WTC11 (cell line): ENCODE measurements around the gene MOGAT2. TPM values are rescaled to one million over a fixed set of nuclear protein-coding genes. Genes with fewer than 3 reads are reported as not detected.

Experiments used
- ATAC-seq: fragments of 200-7000 bp; cut with Tn5 transposase; 2 replicates; pipeline ENCODE4 v1.10.0; 2021; ENCODE audit warnings: mild to moderate bottlenecking, moderate library complexity
- CTCF ChIA-PET: fragments of 300-600 bp; sonication (Branson Sonifier 250); formaldehyde crosslinking; loops from one replicate; lab custom pipeline; 2021; ENCODE audit warnings: antibody characterized with exemption; lab: Charles Lee
- POLR2A ChIA-PET: fragments of 350-600 bp; sonication (Branson Sonifier 250); formaldehyde crosslinking; loops from one replicate; lab custom pipeline; 2021; ENCODE audit warnings: antibody characterized with exemption; lab: Charles Lee
- DNase-seq: peaks from one replicate; pipeline ENCODE4 v3.0.0; 2021; ENCODE audit warnings: low spot score
- H3K27ac Mint-ChIP-seq: 2 replicates; pipeline ENCODE4 v1.8.0; 2021; ENCODE audit warnings: mixed read lengths
- H3K27me3 Mint-ChIP-seq: 2 replicates; pipeline ENCODE4 v1.8.0; 2021; ENCODE audit warnings: low read depth, mild to moderate bottlenecking, moderate library complexity, mixed read lengths
- H3K36me3 Mint-ChIP-seq: 2 replicates; pipeline ENCODE4 v1.8.0; 2021; ENCODE audit warnings: mixed read lengths
- H3K4me1 Mint-ChIP-seq: 2 replicates; pipeline ENCODE4 v1.8.0; 2022; ENCODE audit warnings: mixed read lengths
- H3K4me3 Mint-ChIP-seq: 2 replicates; pipeline ENCODE4 v1.8.0; 2021; ENCODE audit warnings: mild to moderate bottlenecking, moderate library complexity, mixed read lengths
- H3K9me3 Mint-ChIP-seq: 2 replicates; pipeline ENCODE4 v1.8.0; 2021; ENCODE audit warnings: mixed read lengths
- AFF4 ChIP-seq: sonication (generic); formaldehyde crosslinking; IDR thresholded peaks from 2 replicates; pipeline ENCODE4 v1.8.1; 2023; ENCODE audit warnings: mild to moderate bottlenecking, missing genetic modification reagents, borderline replicate concordance
- CBFB ChIP-seq: sonication (generic); formaldehyde crosslinking; IDR thresholded peaks from 2 replicates; pipeline ENCODE4 v1.8.1; 2022; ENCODE audit warnings: mild to moderate bottlenecking, low read depth, missing genetic modification reagents
- CDX4 ChIP-seq: fragments of 250-450 bp; sonication (Bioruptor Pico); IDR thresholded peaks from 2 replicates; pipeline ENCODE4 v1.9.0; 2021; ENCODE audit warnings: moderate library complexity, mild to moderate bottlenecking, inconsistent platforms, borderline replicate concordance
- CREB1 ChIP-seq: sonication (generic); formaldehyde crosslinking; IDR thresholded peaks from 2 replicates; pipeline ENCODE4 v1.8.0; 2023; ENCODE audit warnings: mild to moderate bottlenecking, missing genetic modification reagents
- ELF4 ChIP-seq: sonication (generic); formaldehyde crosslinking; IDR thresholded peaks from 2 replicates; pipeline ENCODE4 v1.8.1; 2022; ENCODE audit warnings: low read depth, mild to moderate bottlenecking, moderate library complexity, missing genetic modification reagents
- EMX1 ChIP-seq: fragments of 250-450 bp; sonication (Bioruptor Pico); IDR thresholded peaks from 2 replicates; pipeline ENCODE4 v1.8.0; 2021; ENCODE audit warnings: mild to moderate bottlenecking
- ETV6 ChIP-seq: sonication (generic); formaldehyde crosslinking; IDR thresholded peaks from 2 replicates; pipeline ENCODE4 v1.8.1; 2022; ENCODE audit warnings: mild to moderate bottlenecking, missing genetic modification reagents
- FOXJ3 ChIP-seq: sonication (generic); formaldehyde crosslinking; IDR thresholded peaks from 2 replicates; pipeline ENCODE4 v1.9.0; 2021; ENCODE audit warnings: missing genetic modification reagents, mild to moderate bottlenecking, borderline replicate concordance
- FOXP1 ChIP-seq: sonication (generic); formaldehyde crosslinking; IDR thresholded peaks from 2 replicates; pipeline ENCODE4 v1.8.0; 2022; ENCODE audit warnings: missing genetic modification reagents, mild to moderate bottlenecking, moderate library complexity, borderline replicate concordance
- HMGA2 ChIP-seq: fragments of 250-450 bp; sonication (Bioruptor Pico); IDR thresholded peaks from 2 replicates; pipeline ENCODE4 v1.4.0; 2021; ENCODE audit warnings: mild to moderate bottlenecking, moderate library complexity
- JUN ChIP-seq: sonication (generic); formaldehyde crosslinking; IDR thresholded peaks from 2 replicates; pipeline ENCODE4 v1.8.0; 2023; ENCODE audit warnings: mild to moderate bottlenecking, missing genetic modification reagents
- MYBL2 ChIP-seq: sonication (generic); formaldehyde crosslinking; IDR thresholded peaks from 2 replicates; pipeline ENCODE4 v1.8.1; 2023; ENCODE audit warnings: mild to moderate bottlenecking, moderate library complexity, missing genetic modification reagents
- NFATC4 ChIP-seq: fragments of 250-450 bp; sonication (Bioruptor Pico); IDR thresholded peaks from 2 replicates; pipeline ENCODE4 v1.9.0; 2021; ENCODE audit warnings: mild to moderate bottlenecking
- NFE2L1 ChIP-seq: sonication (generic); formaldehyde crosslinking; IDR thresholded peaks from 2 replicates; pipeline ENCODE4 v1.8.1; 2023; ENCODE audit warnings: missing genetic modification reagents
- OVOL2 ChIP-seq: fragments of 250-450 bp; sonication (Bioruptor Pico); IDR thresholded peaks from 2 replicates; pipeline ENCODE4 v1.9.0; 2021; ENCODE audit warnings: mild to moderate bottlenecking, borderline replicate concordance
- SMAD3 ChIP-seq: sonication (generic); formaldehyde crosslinking; IDR thresholded peaks from 2 replicates; pipeline ENCODE4 v1.8.0; 2022; ENCODE audit warnings: missing genetic modification reagents, mild to moderate bottlenecking, borderline replicate concordance
- SP1 ChIP-seq: sonication (generic); formaldehyde crosslinking; conservative IDR thresholded peaks from 2 replicates; pipeline ENCODE4 v1.8.1; 2022; ENCODE audit warnings: missing genetic modification reagents
- TCF7 ChIP-seq: sonication (generic); formaldehyde crosslinking; IDR thresholded peaks from 2 replicates; pipeline ENCODE4 v1.8.0; 2022; ENCODE audit warnings: mild to moderate bottlenecking, low read depth, missing genetic modification reagents, moderate library complexity
- TEAD4 ChIP-seq: sonication (generic); formaldehyde crosslinking; IDR thresholded peaks from 2 replicates; pipeline ENCODE4 v1.8.0; 2022; ENCODE audit warnings: mild to moderate bottlenecking, missing genetic modification reagents
- USF2 ChIP-seq: sonication (generic); formaldehyde crosslinking; IDR thresholded peaks from 2 replicates; pipeline ENCODE4 v1.8.1; 2023; ENCODE audit warnings: mild to moderate bottlenecking, missing genetic modification reagents, moderate library complexity
- ZBTB21 ChIP-seq: sonication (generic); formaldehyde crosslinking; IDR thresholded peaks from 2 replicates; pipeline ENCODE4 v1.8.1; 2023; ENCODE audit warnings: mild to moderate bottlenecking, missing genetic modification reagents, borderline replicate concordance
- ZNF317 ChIP-seq: sonication (generic); formaldehyde crosslinking; IDR thresholded peaks from 2 replicates; pipeline ENCODE4 v1.8.1; 2023; ENCODE audit warnings: low read depth, mild to moderate bottlenecking, moderate library complexity, missing genetic modification reagents, borderline replicate concordance
- ZNF512 ChIP-seq: sonication (generic); formaldehyde crosslinking; IDR thresholded peaks from 2 replicates; pipeline ENCODE4 v1.8.1; 2022; ENCODE audit warnings: missing genetic modification reagents, borderline replicate concordance
- ZNF671 ChIP-seq: fragments of 250-450 bp; sonication (Bioruptor Pico); IDR thresholded peaks from 2 replicates; pipeline ENCODE4 v1.8.0; 2021; ENCODE audit warnings: mild to moderate bottlenecking
- total RNA-seq: library from RNA; stranded (reverse); gene quantifications from 3 replicates; pipeline ENCODE4 v1.2.3, GENCODE V29; 2021

Gene MOGAT2
- total RNA-seq, 1 experiment from 2014 or later, result not detected

GRCh38 chr11:75668451-75669297, 49.0 kb upstream of the MOGAT2 start, which contains the start of gene MAP6 (continued):
- peak; percentile 66; the same call in 1 of the 2 replicates for TF ChIP-seq ZBTB21 (CRISPR knock-in tag)

- Mint-ChIP-seq H3K4me3 (no peak overlapping the region), H3K27me3 (peaks cover 59% of the 10 kb centered on the region), H3K4me1 (no peaks in the 10 kb centered on the region), H3K9me3 (peaks cover 16% of the 10 kb centered on the region), H3K27ac (no peak overlapping the region), H3K36me3 (peaks cover 8% of the 10 kb centered on the region; the same call in 1 of the 2 replicates)
- peak; percentile 62 for ATAC-seq
- DNase-seq, result no peak
- POLR2A ChIA-PET, result no interaction called here
- TF ChIP-seq TEAD4 (CRISPR knock-in tag) (no peak), ETV6 (CRISPR knock-in tag) (no peak), USF2 (CRISPR knock-in tag) (no peak), NFATC4 (CRISPR knock-in tag) (no peak), JUN (CRISPR knock-in tag) (no peak)
- CTCF ChIA-PET, result no interaction called here
Measured at GRCh38 chr11:75673977-75674582, 43.6 kb upstream of the MOGAT2 start.

- H3K36me3 Mint-ChIP-seq, result peaks cover 8% of the 10 kb centered on the region; the same call in 1 of the 2 replicates
- ATAC-seq, result no peak
- POLR2A ChIA-PET, result no interaction called here
- TF ChIP-seq CDX4 (CRISPR knock-in tag), result no peak
- no peak for TF ChIP-seq SMAD3 (CRISPR knock-in tag)
- TF ChIP-seq NFE2L1 (CRISPR knock-in tag), result no peak
- no peak for TF ChIP-seq ZNF512
- TF ChIP-seq ELF4, result no peak
- TF ChIP-seq HMGA2 (CRISPR knock-in tag), result no peak
- TF ChIP-seq USF2 (CRISPR knock-in tag), result no peak
- no peak for TF ChIP-seq ZNF671 (CRISPR knock-in tag)
- no peak for TF ChIP-seq FOXJ3 (CRISPR knock-in tag)
- TF ChIP-seq ZNF317 (CRISPR knock-in tag), result no peak
- TF ChIP-seq AFF4 (CRISPR knock-in tag), result no peak
- TF ChIP-seq JUN (CRISPR knock-in tag), result no peak
- TF ChIP-seq SP1 (CRISPR knock-in tag), result no peak
- TF ChIP-seq CBFB, result no peak
- no peak for TF ChIP-seq MYBL2
- no peak for TF ChIP-seq TCF7 (CRISPR knock-in tag)
- no peak for TF ChIP-seq FOXP1 (CRISPR knock-in tag)
- no peak for TF ChIP-seq EMX1 (CRISPR knock-in tag)
- no peak for TF ChIP-seq CREB1 (CRISPR knock-in tag)
- no peak for TF ChIP-seq OVOL2 (CRISPR knock-in tag)
- TF ChIP-seq, all 79 proteins: peak for 0
- H3K4me1 Mint-ChIP-seq, result no peaks in the 10 kb centered on the region
- no peak overlapping the region for H3K27ac Mint-ChIP-seq
- peaks cover 17% of the 10 kb centered on the region for H3K9me3 Mint-ChIP-seq
- no peak for DNase-seq
- H3K27me3 Mint-ChIP-seq, result peaks cover 27% of the 10 kb centered on the region
- H3K4me3 Mint-ChIP-seq, result no peak overlapping the region
- CTCF ChIA-PET, result interaction anchor here (3.3 kb wide), 1 partner anchor 29 kb away, joined by 11 read pairs; no protein-coding TSS in a partner anchor
Measured at GRCh38 chr11:75677275-75677674, 40.4 kb upstream of the MOGAT2 start.
